GM23248 (cell line): Measurements from ENCODE around the gene CLCN1.

ENCODE experiments used
- EZH2 ChIP-seq: fragments of 200-600 bp; sonication (generic); IDR thresholded peaks from 2 replicates; pipeline ENCODE4 v1.6.1; 2018; ENCODE audit warnings: antibody characterized with exemption, mild to moderate bottlenecking; ENCODE audit not compliant: insufficient read depth, poor library complexity, severe bottlenecking
- EZH2phosphoT487 ChIP-seq: fragments of 200-600 bp; sonication (generic); IDR thresholded peaks from 2 replicates; pipeline ENCODE4 v1.6.1; 2018; ENCODE audit warnings: antibody characterized with exemption, moderate library complexity, mild to moderate bottlenecking, low read depth; ENCODE audit not compliant: insufficient read depth

DNA sequence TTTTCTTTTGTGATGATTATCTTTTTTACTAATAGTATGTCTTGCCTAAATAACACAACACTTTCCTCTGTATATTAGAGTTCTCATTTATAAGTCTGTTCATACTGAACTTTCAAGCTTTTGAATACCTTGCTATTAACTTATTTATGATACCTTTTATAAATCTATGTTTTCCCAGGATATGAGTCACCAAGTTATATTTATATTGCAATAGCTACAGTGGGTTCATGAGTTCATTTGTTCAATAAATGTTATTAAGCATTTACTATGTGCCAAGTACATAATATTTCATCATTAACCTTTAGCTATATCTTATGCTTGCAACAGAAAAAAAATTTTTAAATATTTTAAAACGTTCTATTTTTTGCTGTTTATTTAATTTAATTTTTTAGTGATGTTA is 18.3 kb downstream of the CLCN1 start:
- TF ChIP-seq EZH2: no peak
- no peak for TF ChIP-seq EZH2phosphoT487
